ENCODE measurements around the gene ZFP36L2.

Gene ZFP36L2

GRCh38 chr2:43222475-43223309, 3.7 kb downstream of the ZFP36L2 start:
- DNase-seq = no peak

GRCh38 chr2:43221763-43222474, 4.5 kb downstream of the ZFP36L2 start:
- peak; percentile 84 for DNase-seq

- peak; percentile 74 for DNase-seq
Observed at GRCh38 chr2:43221124-43221762, 5.2 kb downstream of the ZFP36L2 start.

GRCh38 chr2:43220760-43221123, 5.7 kb downstream of the ZFP36L2 start:
- no peak for DNase-seq

- DNase-seq = no peak
Observed at GRCh38 chr2:43220229-43220751, 6.1 kb downstream of the ZFP36L2 start.

GRCh38 chr2:43219383-43220228, 6.8 kb downstream of the ZFP36L2 start:
- peak; percentile 85 for DNase-seq

- peak; percentile 69 for DNase-seq
Observed at GRCh38 chr2:43218702-43219382, 7.6 kb downstream of the ZFP36L2 start.

GRCh38 chr2:43218155-43218701, 8.2 kb downstream of the ZFP36L2 start:
- DNase-seq = no peak

GRCh38 chr2:43217228-43218154, 8.9 kb downstream of the ZFP36L2 start:
- no peak for DNase-seq

GRCh38 chr2:43216629-43217028, 9.8 kb downstream of the ZFP36L2 start:
- no peak for DNase-seq

GRCh38 chr2:43215673-43216255, 10.6 kb downstream of the ZFP36L2 start:
- no peak for DNase-seq

GRCh38 chr2:43214253-43214652, 12.2 kb downstream of the ZFP36L2 start:
- DNase-seq = no peak

GRCh38 chr2:43212931-43213330, 13.5 kb downstream of the ZFP36L2 start:
- DNase-seq = no peak

GRCh38 chr2:43212216-43212835, 14.1 kb downstream of the ZFP36L2 start:
- no peak for DNase-seq

- no peak for DNase-seq
Observed at GRCh38 chr2:43210467-43211303, 15.7 kb downstream of the ZFP36L2 start.

- DNase-seq = no peak
Observed at GRCh38 chr2:43210125-43210466, 16.3 kb downstream of the ZFP36L2 start.

- DNase-seq = no peak
Observed at GRCh38 chr2:43209204-43209717, 17.1 kb downstream of the ZFP36L2 start.

GRCh38 chr2:43207553-43208300, 18.7 kb downstream of the ZFP36L2 start:
- no peak for DNase-seq
